GM15510 (cell line): ENCODE measurements around the gene CRKL.
A peak's percentile ranks its signal among the peaks of the same experiment; 100 is the strongest.

Experiments used
- POLR2A ChIP-seq: IDR thresholded peaks from 3 replicates; pipeline ENCODE4 v1.6.1; 2011; ENCODE audit warnings: borderline replicate concordance; ENCODE audit not compliant: insufficient read length; ENCODE audit errors: extremely low read depth

CRKL gene

GRCh38 chr22:20957102-20957682 lies 40.0 kb downstream of the CRKL start:
- no peak for TF ChIP-seq POLR2A

- TF ChIP-seq POLR2A, result peak; percentile 23
These were observed 40.6 kb downstream of the CRKL start for GRCh38 chr22:20957683-20958431.

- no peak for TF ChIP-seq POLR2A
These were observed 42.6 kb downstream of the CRKL start for GRCh38 chr22:20959578-20960461.

- no peak for TF ChIP-seq POLR2A
These were observed 43.4 kb downstream of the CRKL start for GRCh38 chr22:20960609-20961008.

GRCh38 chr22:20962491-20962945 lies 45.3 kb downstream of the CRKL start:
- TF ChIP-seq POLR2A, result no peak

- no peak for TF ChIP-seq POLR2A
These were observed 46.2 kb downstream of the CRKL start for GRCh38 chr22:20963201-20964052.

- TF ChIP-seq POLR2A, result no peak
These were observed 47.0 kb downstream of the CRKL start for GRCh38 chr22:20964090-20964798.

GRCh38 chr22:20964799-20965103 lies 47.5 kb downstream of the CRKL start:
- no peak for TF ChIP-seq POLR2A

- TF ChIP-seq POLR2A, result no peak
These were observed 48.1 kb downstream of the CRKL start for GRCh38 chr22:20965104-20965887.

- TF ChIP-seq POLR2A, result no peak
These were observed 49.0 kb downstream of the CRKL start for GRCh38 chr22:20965888-20966855.

- TF ChIP-seq POLR2A, result no peak
These were observed 49.9 kb downstream of the CRKL start, which contains the start of gene AIFM3 for GRCh38 chr22:20966883-20967696. AIFM3 (plus strand) TSS chr22:20967255; CDS start chr22:20967945, 690 bp downstream.
